A549 (cell line): ENCODE measurements around the gene ARHGAP18. TPM values are rescaled to one million over a fixed set of nuclear protein-coding genes. Genes with fewer than 3 reads are reported as not detected.

Experiments
- ATAC-seq, 2 experiments: fragments of 200-7000 bp in 1 of 2; fragments of >200 bp in 1 of 2; cut with Nextera tagmentation in 1 of 2; cut with Tn5 transposase in 1 of 2; 3 replicates each; pipeline versions ENCODE4 v1.8.0 to v1.9.1; 2018 to 2020; ENCODE audit warnings: mild to moderate bottlenecking in 1 of 2, moderate library complexity in 1 of 2
- CTCF ChIA-PET: fragments of 300-600 bp; sonication (Branson Sonifier 250); formaldehyde crosslinking; extraction: SDS; loops from one replicate; lab custom pipeline; 2021; ENCODE audit warnings: antibody characterized with exemption, inconsistent platforms; lab: Yijun Ruan, JAX
- POLR2A ChIA-PET: fragments of 350-600 bp; formaldehyde crosslinking; extraction: SDS; loops from one replicate; lab custom pipeline; 2021; ENCODE audit warnings: antibody characterized with exemption, inconsistent platforms; lab: Yijun Ruan, JAX
- DNase-seq, 2 experiments: peaks; one replicate each; pipeline versions ENCODE4 v3.0.0 to v3.0.0-alpha.2; 2011 to 2016; ENCODE audit warnings: low read depth in 1 of 2, low spot score in 1 of 2
- FAIRE-seq: peaks from 2 replicates; lab custom pipeline; 2011; peaks lifted over from hg19 to GRCh38; lab: Jason Lieb, UNC
- H3K27ac ChIP-seq, 2 experiments: fragments of >200 bp; sonication (Bioruptor Twin); formaldehyde crosslinking; 3 replicates each; pipeline ENCODE4 v1.5.1; 2016 to 2017
- H3K4me1 ChIP-seq: fragments of >200 bp; sonication (Bioruptor Twin); formaldehyde crosslinking; 3 replicates; pipeline ENCODE4 v1.6.1; 2016
- H3K4me2 ChIP-seq: fragments of >200 bp; sonication (Bioruptor Twin); formaldehyde crosslinking; 3 replicates; pipeline ENCODE4 v1.6.1; 2016
- H3K4me3 ChIP-seq: fragments of >200 bp; sonication (Bioruptor Twin); formaldehyde crosslinking; 3 replicates; pipeline ENCODE4 v1.5.1; 2016
- H3K9me3 ChIP-seq: fragments of >200 bp; sonication (Bioruptor Twin); formaldehyde crosslinking; 3 replicates; pipeline ENCODE4 v1.6.1; 2016
- BHLHE40 ChIP-seq: IDR thresholded peaks from 2 replicates; pipeline ENCODE4 v1.6.1; 2012; ENCODE audit warnings: low read depth, low read length, inconsistent platforms
- CHD4 ChIP-seq: fragments of 200-600 bp; sonication (generic); IDR thresholded peaks from 2 replicates; pipeline ENCODE4 v1.6.1; 2016; ENCODE audit warnings: antibody characterized with exemption, mild to moderate bottlenecking, borderline replicate concordance
- EHF ChIP-seq: fragments of 250-450 bp; sonication (Bioruptor Pico); IDR thresholded peaks from 2 replicates; pipeline ENCODE4 v1.5.0; 2020; ENCODE audit warnings: mild to moderate bottlenecking
- EHMT2 ChIP-seq: fragments of 200-600 bp; sonication (generic); IDR thresholded peaks from 2 replicates; pipeline ENCODE4 v1.6.1; 2016; ENCODE audit warnings: antibody characterized with exemption, low read depth, mild to moderate bottlenecking, moderate library complexity
- ESRRA ChIP-seq: fragments of 150-350 bp; IDR thresholded peaks from 2 replicates; pipeline ENCODE4 v1.6.1; 2014; ENCODE audit warnings: mild to moderate bottlenecking, low read length, borderline replicate concordance
- FOSB ChIP-seq: fragments of 250-450 bp; sonication (Bioruptor Pico); IDR thresholded peaks from 2 replicates; pipeline ENCODE4 v1.5.0; 2020; ENCODE audit warnings: mild to moderate bottlenecking, moderate library complexity
- HDAC2 ChIP-seq: fragments of 200-600 bp; sonication (generic); IDR thresholded peaks from 2 replicates; pipeline ENCODE4 v1.6.1; 2016
- HEYL ChIP-seq: fragments of 250-450 bp; sonication (Bioruptor Pico); IDR thresholded peaks from 2 replicates; pipeline ENCODE4 v1.8.0; 2021; ENCODE audit warnings: mild to moderate bottlenecking, moderate library complexity
- HOXA7 ChIP-seq: fragments of 250-450 bp; sonication (Bioruptor Pico); IDR thresholded peaks from 2 replicates; pipeline ENCODE4 v1.5.0; 2020; ENCODE audit warnings: mild to moderate bottlenecking, moderate library complexity
- HOXB13 ChIP-seq: fragments of 250-450 bp; sonication (Bioruptor Pico); IDR thresholded peaks from 2 replicates; pipeline ENCODE4 v1.5.0; 2020; ENCODE audit warnings: low read depth, mild to moderate bottlenecking, moderate library complexity
- HOXB5 ChIP-seq: fragments of 250-450 bp; sonication (Bioruptor Pico); IDR thresholded peaks from 2 replicates; pipeline ENCODE4 v1.5.0; 2020; ENCODE audit warnings: mild to moderate bottlenecking, moderate library complexity
- JUN ChIP-seq, 2 experiments: fragments of >200 bp; sonication (Bioruptor Twin); formaldehyde crosslinking; IDR thresholded peaks; 2 replicates in 1 of 2; 3 replicates in 1 of 2; pipeline ENCODE4 v1.6.1; 2016 to 2017
- JUNB ChIP-seq: fragments of >200 bp; sonication (Bioruptor Twin); formaldehyde crosslinking; IDR thresholded peaks from 2 replicates; pipeline ENCODE4 v1.6.1; 2016
- KDM1A ChIP-seq: fragments of 200-600 bp; sonication (generic); IDR thresholded peaks from 2 replicates; pipeline ENCODE4 v1.6.1; 2016; ENCODE audit warnings: low read depth, mild to moderate bottlenecking
- MAFK ChIP-seq: fragments of 450-650 bp; IDR thresholded peaks from 2 replicates; pipeline ENCODE4 v1.6.1; 2014; ENCODE audit not compliant: partially characterized antibody
- MAX ChIP-seq: IDR thresholded peaks from 2 replicates; pipeline ENCODE4 v1.6.1; 2012
- MYC ChIP-seq: IDR thresholded peaks from 2 replicates; pipeline ENCODE4 v1.6.1; 2012; ENCODE audit warnings: mild to moderate bottlenecking, inconsistent platforms, low read length, improper control_type of control experiment, borderline replicate concordance
- NFE2L2 ChIP-seq: fragments of 150-350 bp; conservative IDR thresholded peaks from 2 replicates; pipeline ENCODE4 v1.6.1; 2014; ENCODE audit warnings: low read length
- NPAS2 ChIP-seq: fragments of 250-450 bp; sonication (Bioruptor Pico); IDR thresholded peaks from 2 replicates; pipeline ENCODE4 v1.8.0; 2022; ENCODE audit warnings: mild to moderate bottlenecking, moderate library complexity, borderline replicate concordance
- PHF8 ChIP-seq: fragments of 200-600 bp; sonication (generic); IDR thresholded peaks from 2 replicates; pipeline ENCODE4 v1.6.1; 2016; ENCODE audit warnings: low read depth, mild to moderate bottlenecking, antibody characterized with exemption, moderate library complexity, borderline replicate concordance
- POLR2AphosphoS2 ChIP-seq: conservative IDR thresholded peaks from 2 replicates; pipeline ENCODE4 v1.6.1; 2012; ENCODE audit warnings: low read length, improper control_type of control experiment, inconsistent platforms
- RAD21 ChIP-seq, 2 experiments: fragments of >200 bp in 1 of 2; sonication (Bioruptor Twin) in 1 of 2; formaldehyde crosslinking in 1 of 2; IDR thresholded peaks in 1 of 2; conservative IDR thresholded peaks in 1 of 2; 2 replicates in 1 of 2; 3 replicates in 1 of 2; pipeline ENCODE4 v1.6.1; 2012 to 2018; ENCODE audit warnings: inconsistent platforms in 1 of 2
- RARB ChIP-seq: fragments of 250-450 bp; sonication (Bioruptor Pico); IDR thresholded peaks from 2 replicates; pipeline ENCODE4 v1.8.0; 2021; ENCODE audit warnings: mild to moderate bottlenecking, moderate library complexity
- SMC3 ChIP-seq: fragments of >200 bp; sonication (Bioruptor Twin); formaldehyde crosslinking; IDR thresholded peaks from 3 replicates; pipeline ENCODE4 v1.6.1; 2018; ENCODE audit warnings: inconsistent platforms
- TFCP2L1 ChIP-seq: fragments of 250-450 bp; sonication (Bioruptor Pico); IDR thresholded peaks from 2 replicates; pipeline ENCODE4 v1.5.0; 2021; ENCODE audit warnings: mild to moderate bottlenecking
- ZNF302 ChIP-seq: fragments of 250-450 bp; sonication (Bioruptor Pico); IDR thresholded peaks from 2 replicates; pipeline ENCODE4 v1.9.0; 2021; ENCODE audit warnings: inconsistent platforms, mild to moderate bottlenecking, moderate library complexity
- ZSCAN20 ChIP-seq: fragments of 250-450 bp; sonication (Bioruptor Pico); IDR thresholded peaks from 2 replicates; pipeline ENCODE4 v1.8.0; 2022; ENCODE audit warnings: mild to moderate bottlenecking, moderate library complexity
- WGBS: methylation state at CpG from one replicate; pipeline ENCODE4 v1.1.6; 2017; ENCODE audit errors: missing lambda C conversion rate; 5-methylcytosine and 5-hydroxymethylcytosine counted together
- polyA plus RNA-seq, 4 experiments: library from polyadenylated mRNA; depleted of rRNA in 3 of 4; stranded (reverse); fragments of >200 nt; fragmentation: RNase III in 1 of 4; extraction: RNeasy Plus Mini Kit Qiagen cat#74134 plus additional on column Dnase treatment in 1 of 4; gene quantifications; 2 replicates in 3 of 4; 3 replicates in 1 of 4; pipeline ENCODE4 v1.2.3, GENCODE V29; 2011 to 2017
- TF ChIP-seq, protein P1 (sequence below): fragments of >200 bp; sonication (Bioruptor Twin); formaldehyde crosslinking; IDR thresholded peaks from 3 replicates; pipeline ENCODE4 v1.5.1; 2016

Gene ARHGAP18
- polyA plus RNA-seq, 2 of the 4 experiments (the other 2 are of a cell fraction) = 11.2 to 16.7 TPM

- DNase-seq (no peak), ATAC-seq (no peak), FAIRE-seq (no peak)
- no peak overlapping the region for H3K27ac ChIP-seq
- H3K9me3 ChIP-seq = no peaks in the 10 kb centered on the region
- ChIA-PET POLR2A (no interaction called here), CTCF (interaction anchor here (1.3 kb wide), 1 partner anchor 138 kb away, joined by 5 read pairs; no protein-coding TSS in a partner anchor)
- no peak overlapping the region for H3K4me2 ChIP-seq
- no peak for TF ChIP-seq RARB (CRISPR knock-in tag)
- no peak for TF ChIP-seq HEYL (CRISPR knock-in tag)
- no peak for TF ChIP-seq CHD4
- no peak for TF ChIP-seq HOXA7
- TF ChIP-seq NPAS2 (CRISPR knock-in tag) = no peak
- no peak for TF ChIP-seq NFE2L2
- no peak for TF ChIP-seq MAX
- no peak for TF ChIP-seq PHF8
- no peaks in the 10 kb centered on the region for H3K4me1 ChIP-seq
- H3K4me3 ChIP-seq = no peak overlapping the region
- 81% methylated on average over 2 of the region's 2 CpGs for WGBS
Measured at GRCh38 chr6:129736105-129736504, 26.1 kb upstream of the ARHGAP18 start.

GRCh38 chr6:129733290-129733689 lies 23.3 kb upstream of the ARHGAP18 start:
- Histone ChIP-seq H3K9me3 (no peaks in the 10 kb centered on the region), H3K27ac (no peak overlapping the region)
- no peak for DNase-seq
- no peak for TF ChIP-seq HEYL (CRISPR knock-in tag)
- TF ChIP-seq, protein P1, sequence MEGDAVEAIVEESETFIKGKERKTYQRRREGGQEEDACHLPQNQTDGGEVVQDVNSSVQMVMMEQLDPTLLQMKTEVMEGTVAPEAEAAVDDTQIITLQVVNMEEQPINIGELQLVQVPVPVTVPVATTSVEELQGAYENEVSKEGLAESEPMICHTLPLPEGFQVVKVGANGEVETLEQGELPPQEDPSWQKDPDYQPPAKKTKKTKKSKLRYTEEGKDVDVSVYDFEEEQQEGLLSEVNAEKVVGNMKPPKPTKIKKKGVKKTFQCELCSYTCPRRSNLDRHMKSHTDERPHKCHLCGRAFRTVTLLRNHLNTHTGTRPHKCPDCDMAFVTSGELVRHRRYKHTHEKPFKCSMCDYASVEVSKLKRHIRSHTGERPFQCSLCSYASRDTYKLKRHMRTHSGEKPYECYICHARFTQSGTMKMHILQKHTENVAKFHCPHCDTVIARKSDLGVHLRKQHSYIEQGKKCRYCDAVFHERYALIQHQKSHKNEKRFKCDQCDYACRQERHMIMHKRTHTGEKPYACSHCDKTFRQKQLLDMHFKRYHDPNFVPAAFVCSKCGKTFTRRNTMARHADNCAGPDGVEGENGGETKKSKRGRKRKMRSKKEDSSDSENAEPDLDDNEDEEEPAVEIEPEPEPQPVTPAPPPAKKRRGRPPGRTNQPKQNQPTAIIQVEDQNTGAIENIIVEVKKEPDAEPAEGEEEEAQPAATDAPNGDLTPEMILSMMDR = peak; percentile 16; the same call in 2 of the 3 replicates
- TF ChIP-seq SMC3 = 0 out of 3 replicates have a peak, but pooled peaks have one; percentile 19
- TF ChIP-seq ZSCAN20 (CRISPR knock-in tag) = no peak
- no peak for TF ChIP-seq HOXA7
- TF ChIP-seq POLR2AphosphoS2 = no peak
- TF ChIP-seq RAD21 (conservative IDR thresholded peaks at IDR 0.05 in 1 of 2, IDR thresholded peaks at IDR 0.05 in 1 of 2) = peak; percentile 17 to 29; a peak in 2 of 5 replicates
- TF ChIP-seq ZNF302 = no peak
- TF ChIP-seq EHF (CRISPR knock-in tag) = no peak
- TF ChIP-seq FOSB (CRISPR knock-in tag) = no peak
- TF ChIP-seq, all 56 proteins: peak for 3
- no peak overlapping the region for H3K4me3 ChIP-seq
- no peak for ATAC-seq
- CTCF ChIA-PET = interaction anchor here (1.0 to 6.6 kb wide), 2 partner anchors 134 to 234 kb away, joined by 3 to 113 read pairs; no protein-coding TSS in a partner anchor
- POLR2A ChIA-PET = no interaction called here
- WGBS = 48% methylated on average over 2 of the region's 2 CpGs
- peaks cover 10% of the 10 kb centered on the region; the same call in 2 of the 3 replicates for H3K4me1 ChIP-seq
- no peak overlapping the region for H3K4me2 ChIP-seq
- no peak for FAIRE-seq

GRCh38 chr6:129732542-129732941 lies 22.6 kb upstream of the ARHGAP18 start:
- no peak for FAIRE-seq
- no peak overlapping the region for H3K4me2 ChIP-seq
- H3K4me3 ChIP-seq = no peak overlapping the region
- 88% methylated on average over 4 of the region's 4 CpGs for WGBS
- no peak for DNase-seq
- H3K9me3 ChIP-seq = no peaks in the 10 kb centered on the region
- CTCF ChIA-PET = interaction anchor here (0.7 to 6.6 kb wide), 3 partner anchors 36 to 233 kb away, joined by 3 to 113 read pairs (median 3); no protein-coding TSS in a partner anchor
- no peak overlapping the region for H3K27ac ChIP-seq
- POLR2A ChIA-PET = no interaction called here
- TF ChIP-seq FOSB (CRISPR knock-in tag) (no peak), PHF8 (no peak), MYC (no peak), KDM1A (no peak), HOXB5 (CRISPR knock-in tag) (no peak), HOXB13 (CRISPR knock-in tag) (no peak), HDAC2 (no peak), BHLHE40 (no peak), MAFK (no peak), ESRRA (no peak), JUN (IDR thresholded peaks at IDR 0.05) (no peak), MAX (no peak), NPAS2 (CRISPR knock-in tag) (no peak), ZNF302 (no peak), EHMT2 (no peak), JUNB (no peak), HEYL (CRISPR knock-in tag) (no peak), TFCP2L1 (CRISPR knock-in tag) (no peak)
- H3K4me1 ChIP-seq = peaks cover 10% of the 10 kb centered on the region; the same call in 2 of the 3 replicates
- ATAC-seq = no peak
